ENCODE measurements around the gene SSTR3. TPM values are rescaled to one million over a fixed set of nuclear protein-coding genes. Genes with fewer than 3 reads are reported as not detected.

SSTR3 gene
- total and polyA plus RNA-seq, 2 of the 13 experiments (the other 11 are each of a cell fraction or from before 2014, with no cell fraction given) = 0.08 to 0.64 TPM

- in situ Hi-C loops (cut with HindIII; ENCODE audit: extremely low pct_ligation_motif_present, low pct_unique_long_range_greater_than_20kb) (no loop called here), intact Hi-C loops (cut with micrococcal nuclease; ENCODE audit: unreplicated experiment) (loop anchor here (5.0 kb wide), 1 partner anchor 59 kb away; no protein-coding TSS in a partner anchor)
- Histone ChIP-seq H3K4me3 (replicated peaks in 1 of 3; ENCODE audit: insufficient read depth in 1 of 3, low read depth in 2 of 3, low read length in 3 of 3) (no peak overlapping the region), H3K9ac (ENCODE audit: insufficient read depth, low read depth, low read length) (no peak overlapping the region), H4K20me1 (ENCODE audit: insufficient read depth, low read length) (no peaks in the 10 kb centered on the region), H3K79me2 (ENCODE audit: insufficient read depth, low read length) (no peaks in the 10 kb centered on the region), H3K4me1 (ENCODE audit: insufficient read depth, low read length) (peaks cover 27% of the 10 kb centered on the region), H3K9me3 (ENCODE audit: low read length) (no peaks in the 10 kb centered on the region), H3K27me3 (ENCODE audit: control insufficient read depth in 1 of 2, insufficient read depth in 2 of 2, low read length in 2 of 2) (no peaks in the 10 kb centered on the region), H3K4me2 (ENCODE audit: low read depth, low read length) (no peak overlapping the region), H3K27ac (ENCODE audit: extremely low read length, insufficient read depth, low read length) (no peak overlapping the region), H3K36me3 (replicated peaks in 1 of 2; ENCODE audit: control insufficient read depth in 1 of 2, insufficient read depth in 2 of 2, low read length in 2 of 2) (no peaks in the 10 kb centered on the region), H2AFZ (ENCODE audit: low read length) (no peak overlapping the region)
- no peak for FAIRE-seq
- CTCF ChIA-PET (ENCODE audit: low intra/inter-chr PET ratio, low total read pairs) = no interaction called here
- ATAC-seq = no peak
- BruUV-seq (replicated peaks) = no TSS peak
- 19% methylated on average over 6 of the region's 16 CpGs for WGBS (ENCODE audit: low lambda C conversion rate)
- POLR2A ChIA-PET = no interaction called here
- peak; percentile 20; the same call in 1 of the 2 replicates for TF ChIP-seq USF2 (IDR thresholded peaks at IDR 0.05; ENCODE audit: low read depth, low read length)
- TF ChIP-seq USF2 (CRISPR knock-in tag; IDR thresholded peaks at IDR 0.05; ENCODE audit: borderline replicate concordance) = no peak; the same call in 1 of the 2 replicates
- peak; percentile 94 for TF ChIP-seq MNT (IDR thresholded peaks at IDR 0.05)
- TF ChIP-seq NFYC (CRISPR knock-in tag; IDR thresholded peaks at IDR 0.05) = 0 out of 2 replicates have a peak, but pooled peaks have one; percentile 29
- TF ChIP-seq ZNF503 (CRISPR knock-in tag; IDR thresholded peaks at IDR 0.05) = no peak
- DNase-seq (ENCODE audit: low spot score) = no peak
Measured at GRCh38 chr22:37203354-37204044, 8.8 kb downstream of the SSTR3 start.
